Left renal pelvis (tissue), 4 donors: ENCODE results near the gene PFDN6. TPM values are rescaled to one million over a fixed set of nuclear protein-coding genes. Genes with fewer than 3 reads are reported as not detected.
"Not testable (repeated sequence)": the region's sequence is repeated elsewhere in the genome, so short reads cannot be mapped to it uniquely, and the experiment has no call there.

Experiments used
- DNase-seq, 4 donors: peaks; one replicate each; pipeline ENCODE4 v3.0.0-alpha.2; 2013; ENCODE audit warnings: low read depth in 4 of 4, low spot score in 3 of 4
- polyA plus RNA-seq, 4 donors: library from polyadenylated mRNA; unstranded; fragments of 120-200 nt; gene quantifications; one replicate each; pipeline ENCODE4 v1.2.1, GENCODE V29; 2013; ENCODE audit not compliant: insufficient read length in 4 of 4

Gene PFDN6
- polyA plus RNA-seq: 10 to 100 TPM; 41.9 to 78.2 (median 75.1) TPM

DNA sequence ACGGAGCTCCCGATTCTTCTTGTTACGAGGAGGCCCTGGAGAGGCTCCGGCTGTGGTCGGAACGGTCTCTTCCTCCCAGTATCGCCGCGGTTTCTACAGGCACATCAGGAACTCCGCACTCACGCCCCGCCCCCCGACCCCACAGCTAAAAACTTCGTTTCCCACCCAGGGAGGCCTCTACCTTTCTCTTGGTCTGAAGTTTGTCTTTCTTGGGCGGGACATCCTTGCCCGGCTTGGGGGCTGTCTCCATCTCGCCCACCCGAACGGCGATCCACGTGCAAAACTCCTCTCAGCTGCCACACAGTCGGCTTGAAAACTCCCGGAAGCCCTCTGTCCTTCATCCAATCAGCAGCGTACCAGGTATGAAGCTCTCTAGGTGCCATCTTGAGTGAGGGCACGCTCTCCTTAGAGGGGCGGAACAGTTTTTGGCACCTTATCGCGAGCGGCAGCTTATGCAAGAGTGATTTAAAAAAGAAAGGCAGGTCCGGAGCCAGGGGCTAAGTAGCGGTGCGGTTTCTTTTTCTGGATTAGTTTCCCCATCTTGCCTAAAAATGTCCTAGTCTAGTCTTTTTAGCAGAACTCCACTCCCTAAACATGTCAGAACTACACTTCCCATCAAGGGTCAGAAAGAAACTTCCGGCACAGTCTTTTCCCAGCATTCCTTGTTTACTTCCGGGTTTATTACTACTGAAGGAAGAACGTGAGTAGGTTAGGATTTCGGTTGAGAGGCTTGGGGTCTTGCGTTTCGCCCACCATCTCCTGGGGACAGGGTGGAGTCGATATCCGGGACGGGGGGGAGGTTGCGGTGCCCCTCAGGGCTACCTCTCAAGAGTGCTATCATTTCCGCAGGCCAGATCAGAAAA is at the start of gene PFDN6, which contains the start of gene WDR46:
Gene PFDN6 (plus strand): TSS at position 681 of the 863 bp plus-strand sequence. CDS start 256 bp downstream, outside the sequence.
Gene WDR46 (minus strand): TSS at position 319 of the 863 bp plus-strand sequence. CDS start 69 bp downstream, at position 250.
- peak in 3 of 4 donors; percentile 87 to 92 (median 89) for DNase-seq

GRCh38 chr6:33241968-33242367 is 47.4 kb upstream of the PFDN6 start:
- DNase-seq: no peak

DNA sequence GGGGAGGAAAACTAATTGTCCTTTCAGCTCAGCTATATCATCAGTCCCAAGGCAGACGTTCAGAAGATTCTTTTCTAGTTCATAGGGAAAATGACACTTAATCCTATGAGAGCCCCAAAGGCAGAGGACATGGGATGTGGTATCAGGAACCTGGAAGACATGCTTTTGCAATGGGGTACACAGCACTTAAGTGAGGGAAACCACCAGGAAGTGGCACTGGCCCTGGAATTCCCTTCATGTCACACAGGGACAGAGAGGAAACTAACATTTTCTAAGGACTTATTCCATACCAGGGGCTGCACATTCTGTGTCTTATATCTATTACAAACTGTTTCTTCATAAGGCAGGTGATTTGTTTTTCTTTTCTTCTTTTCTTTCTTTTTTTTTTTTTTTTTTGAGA is 45.9 kb upstream of the PFDN6 start:
- no peak for DNase-seq

DNA sequence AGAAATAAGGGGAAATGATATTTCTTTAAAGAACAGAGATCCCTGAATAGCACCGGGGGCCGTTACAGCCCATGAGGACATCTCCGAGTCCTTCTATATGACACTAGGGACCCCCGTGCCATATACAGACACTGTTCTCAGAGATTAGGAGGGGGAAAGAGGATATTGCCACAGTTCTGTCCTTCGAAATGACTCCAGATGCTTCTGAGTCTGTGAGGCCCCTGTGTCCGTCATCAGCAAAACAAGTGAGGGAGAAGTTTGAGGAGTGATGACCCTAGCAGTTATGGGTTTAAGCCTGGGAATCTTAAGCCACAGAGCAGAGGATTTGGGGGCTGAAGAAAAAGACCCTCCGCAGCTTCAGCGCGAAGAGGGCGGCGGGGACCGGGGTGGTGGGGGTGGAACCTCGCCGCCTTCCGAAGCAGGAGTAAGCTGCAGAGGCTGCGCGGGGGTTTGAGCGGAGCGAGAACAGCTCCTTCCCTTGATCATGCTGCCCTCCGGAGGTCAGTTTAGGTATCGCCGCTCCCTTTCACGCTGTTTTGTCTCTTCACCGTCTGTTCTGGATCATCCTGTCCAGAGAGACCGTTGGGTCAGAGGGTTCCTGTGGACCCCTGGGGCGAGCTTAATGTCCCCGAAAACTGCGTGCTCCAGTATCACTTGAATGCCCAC is 41.3 kb upstream of the PFDN6 start:
- DNase-seq: peak; percentile 80 to 81 (median 80)

DNA sequence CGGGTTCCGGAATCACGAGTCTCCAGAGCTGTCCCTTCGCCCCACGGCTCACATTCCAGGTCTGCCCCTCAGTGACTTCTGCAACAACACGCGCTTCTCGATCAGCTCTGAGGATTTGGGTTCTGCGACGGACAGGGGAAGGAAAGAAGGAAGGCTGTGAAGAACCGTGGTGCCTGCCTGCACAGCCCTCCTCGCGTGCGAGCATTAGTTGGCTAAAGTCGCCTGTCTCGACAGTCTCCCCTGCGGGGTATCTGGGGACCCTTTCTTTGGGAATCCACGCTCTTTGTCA is 40.8 kb upstream of the PFDN6 start:
- DNase-seq: no peak

GRCh38 chr6:33248932-33249731 is 40.3 kb upstream of the PFDN6 start:
- peak; percentile 92 to 97 (median 93) for DNase-seq

- DNase-seq: no peak
Measured at GRCh38 chr6:33249732-33250630, 39.4 kb upstream of the PFDN6 start.

- no peak for DNase-seq
Measured at GRCh38 chr6:33250731-33251130, 38.7 kb upstream of the PFDN6 start.

DNA sequence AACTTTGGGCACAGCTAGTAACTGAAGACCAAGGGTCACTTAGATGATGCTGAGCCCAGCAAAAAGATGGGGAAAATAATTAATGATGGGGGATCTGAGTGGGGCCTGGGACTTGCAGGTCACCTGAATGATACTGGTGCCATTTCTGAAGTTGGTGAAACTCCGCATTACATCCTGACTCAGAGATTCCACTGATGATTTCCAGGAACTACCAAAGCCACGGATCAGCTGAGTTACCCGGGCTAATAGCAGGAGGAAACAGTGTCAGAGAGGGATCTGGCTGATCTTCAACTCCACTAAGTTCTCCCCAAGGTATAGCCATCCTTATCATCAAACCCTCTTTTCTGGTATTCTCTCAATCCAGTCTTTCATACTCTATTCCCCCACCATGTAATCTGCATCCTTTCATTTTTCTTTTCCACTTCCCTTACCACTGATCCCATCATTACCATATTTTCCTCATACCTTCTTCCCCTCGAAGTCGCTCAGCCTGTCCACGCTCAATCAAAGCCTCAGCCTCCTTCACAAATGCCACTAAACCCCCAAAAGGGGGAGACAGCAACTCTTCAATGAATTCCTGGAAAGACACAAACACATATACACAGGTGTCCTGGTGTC is 37.9 kb upstream of the PFDN6 start:
- DNase-seq: no peak

DNA sequence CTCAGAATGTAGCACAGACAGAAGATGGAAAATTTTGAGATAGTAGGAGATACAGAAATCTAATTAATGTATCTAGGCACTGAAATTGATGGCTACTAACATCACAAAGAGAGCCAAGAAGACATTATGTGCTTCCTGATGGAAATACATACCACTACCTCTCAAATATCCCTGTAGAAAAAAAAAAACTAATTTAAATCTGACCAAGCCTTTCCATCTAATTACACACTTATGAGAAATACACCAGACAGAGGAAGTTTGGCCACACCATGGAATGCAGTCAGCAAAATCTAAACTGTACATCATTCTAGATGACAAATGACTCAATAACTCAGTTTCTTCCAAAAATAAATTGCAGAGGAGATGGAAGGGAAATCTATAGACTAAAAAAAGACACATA is 36.6 kb upstream of the PFDN6 start:
- DNase-seq: no peak

DNA sequence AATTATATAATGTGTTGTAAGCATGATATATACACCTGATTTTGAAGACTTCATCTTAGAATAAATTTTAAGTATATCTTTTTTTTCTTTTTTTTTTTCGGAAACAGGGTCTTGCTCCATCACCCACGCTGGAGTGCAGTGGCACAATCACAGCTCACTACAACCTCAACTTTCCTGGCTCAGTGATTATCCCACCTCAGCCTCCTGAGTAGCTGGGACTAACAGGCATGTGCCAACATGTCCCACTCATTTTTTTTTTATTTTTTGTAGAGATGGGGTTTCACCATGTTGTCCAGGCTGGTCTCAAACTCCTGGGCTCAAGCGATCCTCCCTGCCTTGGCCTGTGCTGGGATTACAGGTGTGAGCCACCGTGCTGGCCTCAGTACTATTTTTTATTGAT is 34.8 kb upstream of the PFDN6 start:
- no peak for DNase-seq

- no peak for DNase-seq
Measured at GRCh38 chr6:33259032-33259431, 30.4 kb upstream of the PFDN6 start.

- not testable (repeated sequence) for DNase-seq
Measured at GRCh38 chr6:33262490-33262889, 26.9 kb upstream of the PFDN6 start.

GRCh38 chr6:33264015-33264414 is 25.4 kb upstream of the PFDN6 start:
- no peak for DNase-seq

DNA sequence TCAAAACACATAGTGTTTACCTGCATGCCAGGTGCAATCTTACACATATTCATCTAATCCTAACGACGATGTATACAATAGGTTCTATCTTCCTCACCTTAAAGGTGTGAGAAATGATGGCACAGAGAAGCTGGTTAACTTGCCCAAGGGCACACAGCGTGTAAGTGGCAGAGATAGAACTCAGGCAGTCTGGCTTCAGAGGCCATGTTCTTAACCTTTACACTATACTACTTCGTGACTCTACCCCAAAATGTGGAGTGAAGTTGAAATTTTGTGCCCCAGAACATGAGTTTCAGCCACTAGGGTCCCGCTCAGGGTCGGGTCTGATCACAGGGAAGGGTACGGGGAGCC is 18.3 kb upstream of the PFDN6 start:
- no peak for DNase-seq

DNA sequence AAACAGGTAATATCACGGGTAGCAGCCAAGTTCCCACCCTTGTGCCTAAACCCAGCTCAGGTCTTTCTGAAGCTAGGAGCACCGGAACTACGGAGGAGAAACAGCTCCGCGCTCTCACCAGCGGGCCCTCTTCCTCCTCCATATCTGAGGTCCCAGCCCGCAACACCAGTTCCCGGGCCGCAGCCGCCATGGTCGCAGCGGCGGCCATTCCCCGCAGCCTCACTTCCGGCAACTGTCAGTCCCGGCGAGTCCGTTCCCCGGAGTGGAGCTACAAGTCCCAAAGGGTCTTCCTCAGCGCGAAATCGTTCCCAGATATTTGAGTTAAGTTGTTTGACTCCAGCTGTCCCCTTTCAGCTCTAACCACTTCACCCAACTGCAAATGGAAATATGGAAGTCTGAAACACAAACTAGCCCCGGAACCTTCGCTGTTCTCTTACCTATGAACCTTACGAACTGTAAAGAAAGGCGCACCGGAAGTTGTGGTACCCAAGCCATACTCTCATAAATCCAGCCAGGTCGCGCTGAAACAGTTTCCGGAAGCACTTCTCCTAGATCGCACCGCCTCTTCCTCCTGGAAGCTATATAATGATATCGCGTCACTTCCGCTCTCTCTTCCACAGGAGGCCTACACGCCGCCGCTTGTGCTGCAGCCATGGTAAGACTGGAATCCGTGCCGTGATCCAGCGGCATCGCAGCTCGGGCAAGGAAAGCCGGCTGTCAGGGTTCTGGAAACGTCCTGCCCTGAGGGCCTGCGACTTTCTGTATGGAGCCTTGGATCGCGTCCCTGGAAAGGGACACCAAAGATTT is 17.7 kb upstream of the PFDN6 start, which contains the start of the genes RPS18 and VPS52:
Gene RPS18 (plus strand): TSS at position 608 of the 807 bp plus-strand sequence. CDS start 45 bp downstream, at position 653.
Gene VPS52 (minus strand): TSS at position 409 of the 807 bp plus-strand sequence. CDS start 201 bp downstream, at position 208.
- DNase-seq: peak; percentile 97 to 99 (median 98)

- no peak for DNase-seq
Measured at GRCh38 chr6:33272275-33273128, 16.9 kb upstream of the PFDN6 start.
